ENCODE results near the gene MAST2. TPM values are rescaled to one million over a fixed set of nuclear protein-coding genes. Genes with fewer than 3 reads are reported as not detected.

MAST2 gene
- total and polyA plus RNA-seq, 9 of the 15 experiments (the other 6 are each of a cell fraction or from before 2014, with no cell fraction given), result 0.73 to 32.0 (median 17.8) TPM

GRCh38 chr1:45999507-45999906 is 196.1 kb downstream of the MAST2 start (continued):
- TF ChIP-seq, protein P1, sequence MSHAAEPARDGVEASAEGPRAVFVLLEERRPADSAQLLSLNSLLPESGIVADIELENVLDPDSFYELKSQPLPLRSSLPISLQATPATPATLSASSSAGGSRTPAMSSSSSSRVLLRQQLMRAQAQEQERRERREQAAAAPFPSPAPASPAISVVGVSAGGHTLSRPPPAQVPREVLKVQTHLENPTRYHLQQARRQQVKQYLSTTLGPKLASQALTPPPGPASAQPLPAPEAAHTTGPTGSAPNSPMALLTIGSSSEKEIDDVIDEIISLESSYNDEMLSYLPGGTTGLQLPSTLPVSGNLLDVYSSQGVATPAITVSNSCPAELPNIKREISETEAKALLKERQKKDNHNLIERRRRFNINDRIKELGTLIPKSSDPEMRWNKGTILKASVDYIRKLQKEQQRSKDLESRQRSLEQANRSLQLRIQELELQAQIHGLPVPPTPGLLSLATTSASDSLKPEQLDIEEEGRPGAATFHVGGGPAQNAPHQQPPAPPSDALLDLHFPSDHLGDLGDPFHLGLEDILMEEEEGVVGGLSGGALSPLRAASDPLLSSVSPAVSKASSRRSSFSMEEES (CRISPR knock-in tag; IDR thresholded peaks at IDR 0.05), result no peak
- TF ChIP-seq ZNF436 (CRISPR knock-in tag; IDR thresholded peaks at IDR 0.05) (no peak), SP1 (CRISPR knock-in tag; IDR thresholded peaks at IDR 0.05) (no peak), MLX (CRISPR knock-in tag; conservative IDR thresholded peaks at IDR 0.05) (no peak), ZNF134 (CRISPR knock-in tag; conservative IDR thresholded peaks at IDR 0.05) (no peak), MYBL2 (IDR thresholded peaks at IDR 0.05; ENCODE audit: low read depth) (no peak), MYBL2 (CRISPR knock-in tag; IDR thresholded peaks at IDR 0.05; ENCODE audit: borderline replicate concordance) (no peak), PCBP2 (IDR thresholded peaks at IDR 0.05; ENCODE audit: low read depth, low read length, poor library complexity, severe bottlenecking) (no peak), AFF4 (CRISPR knock-in tag; IDR thresholded peaks at IDR 0.05) (no peak), DPF2 (IDR thresholded peaks at IDR 0.05) (peak; percentile 25; the same call in 1 of the 2 replicates), CCAR2 (IDR thresholded peaks at IDR 0.05; ENCODE audit: low read depth, low read length) (no peak), ELF4 (CRISPR knock-in tag; IDR thresholded peaks at IDR 0.05) (no peak), SMARCC2 (IDR thresholded peaks at IDR 0.05; ENCODE audit: low read depth) (no peak), JUN (IDR thresholded peaks at IDR 0.05; ENCODE audit: borderline replicate concordance, low read depth, low read length) (no peak), JUN (CRISPR knock-in tag; IDR thresholded peaks at IDR 0.05; ENCODE audit: borderline replicate concordance) (no peak), PTTG1 (tag; IDR thresholded peaks at IDR 0.05; ENCODE audit: low read depth) (no peak), NCOR1 (IDR thresholded peaks at IDR 0.05) (no peak), MEF2A (IDR thresholded peaks at IDR 0.05; ENCODE audit: control insufficient read depth, low read depth, low read length) (no peak), ZNF785 (CRISPR knock-in tag; IDR thresholded peaks at IDR 0.05) (no peak)
- TF ChIP-seq, protein P2, sequence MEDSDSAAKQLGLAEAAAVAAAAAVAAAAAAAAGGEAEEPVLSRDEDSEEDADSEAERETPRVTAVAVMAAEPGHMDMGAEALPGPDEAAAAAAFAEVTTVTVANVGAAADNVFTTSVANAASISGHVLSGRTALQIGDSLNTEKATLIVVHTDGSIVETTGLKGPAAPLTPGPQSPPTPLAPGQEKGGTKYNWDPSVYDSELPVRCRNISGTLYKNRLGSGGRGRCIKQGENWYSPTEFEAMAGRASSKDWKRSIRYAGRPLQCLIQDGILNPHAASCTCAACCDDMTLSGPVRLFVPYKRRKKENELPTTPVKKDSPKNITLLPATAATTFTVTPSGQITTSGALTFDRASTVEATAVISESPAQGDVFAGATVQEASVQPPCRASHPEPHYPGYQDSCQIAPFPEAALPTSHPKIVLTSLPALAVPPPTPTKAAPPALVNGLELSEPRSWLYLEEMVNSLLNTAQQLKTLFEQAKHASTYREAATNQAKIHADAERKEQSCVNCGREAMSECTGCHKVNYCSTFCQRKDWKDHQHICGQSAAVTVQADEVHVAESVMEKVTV (CRISPR knock-in tag; IDR thresholded peaks at IDR 0.05), result no peak
